Tibial nerve (tissue), 4 donors: ENCODE results near the gene UCK2. TPM values are rescaled to one million over a fixed set of nuclear protein-coding genes. Genes with fewer than 3 reads are reported as not detected.
A peak's percentile ranks its signal among the peaks of the same experiment; 100 is the strongest.

Experiments used
- DNase-seq, 2 donors: peaks; one replicate each; pipeline ENCODE4 v3.0.0-alpha.2; 2019; ENCODE audit warnings: low spot score in 2 of 2
- H3K27ac ChIP-seq, 4 donors: fragments of 200-600 bp; sonication (generic) in 3 of 4; one replicate each; pipeline ENCODE4 v1.5.1; 2017 to 2019; ENCODE audit warnings: mild to moderate bottlenecking in 1 of 4
- H3K27me3 ChIP-seq, 2 donors: fragments of 200-600 bp; sonication (generic) in 1 of 2; one replicate each; pipeline versions ENCODE4 v1.5.1 to v1.6.0; 2017 to 2019
- H3K36me3 ChIP-seq, 3 donors: fragments of 200-600 bp; sonication (generic); one replicate each; pipeline ENCODE4 v1.5.1; 2018 to 2019
- H3K4me1 ChIP-seq, 4 donors: fragments of 200-600 bp; sonication (generic) in 3 of 4; one replicate each; pipeline ENCODE4 v1.5.1; 2017 to 2019
- H3K4me3 ChIP-seq, 4 donors: fragments of 200-600 bp; sonication (generic) in 3 of 4; one replicate each; pipeline ENCODE4 v1.5.1; 2017 to 2019; ENCODE audit warnings: mild to moderate bottlenecking in 1 of 4, moderate library complexity in 1 of 4
- H3K9me3 ChIP-seq, 4 donors: fragments of 200-600 bp; sonication (generic) in 3 of 4; one replicate each; pipeline ENCODE4 v1.5.1; 2017 to 2019
- EP300 ChIP-seq, 2 donors: sonication (generic); formaldehyde crosslinking; IDR thresholded peaks; one replicate each; pipeline ENCODE4 v1.6.1; 2017; ENCODE audit warnings: antibody characterized with exemption in 2 of 2, mild to moderate bottlenecking in 1 of 2
- POLR2A ChIP-seq, 2 donors: fragments of 450-650 bp; IDR thresholded peaks; one replicate each; pipeline ENCODE4 v1.6.1; 2017; ENCODE audit warnings: antibody characterized with exemption in 2 of 2, mild to moderate bottlenecking in 2 of 2, moderate library complexity in 2 of 2
- WGBS, 2 donors: methylation state at CpG; one replicate each; pipeline ENCODE4 v1.1.5; 2018; 5-methylcytosine and 5-hydroxymethylcytosine counted together
- total RNA-seq, 4 donors: library from RNA; depleted of rRNA; stranded (reverse); fragments of >200 nt; gene quantifications; one replicate each; pipeline ENCODE4 v1.1.0, GENCODE V29; 2016
- TF ChIP-seq, protein P1 (sequence below), 5 experiments: fragments of 200-600 bp in 3 of 5; fragments of 450-650 bp in 2 of 5; sonication (generic) in 3 of 5; IDR thresholded peaks; one replicate each; pipeline ENCODE4 v1.5.1; 2016 to 2019; ENCODE audit warnings: antibody characterized with exemption in 5 of 5, mild to moderate bottlenecking in 3 of 5, moderate library complexity in 2 of 5

UCK2 gene
- total RNA-seq, 4 donors from 2014 or later, result 29.7 to 36.0 (median 33.8) TPM

DNA sequence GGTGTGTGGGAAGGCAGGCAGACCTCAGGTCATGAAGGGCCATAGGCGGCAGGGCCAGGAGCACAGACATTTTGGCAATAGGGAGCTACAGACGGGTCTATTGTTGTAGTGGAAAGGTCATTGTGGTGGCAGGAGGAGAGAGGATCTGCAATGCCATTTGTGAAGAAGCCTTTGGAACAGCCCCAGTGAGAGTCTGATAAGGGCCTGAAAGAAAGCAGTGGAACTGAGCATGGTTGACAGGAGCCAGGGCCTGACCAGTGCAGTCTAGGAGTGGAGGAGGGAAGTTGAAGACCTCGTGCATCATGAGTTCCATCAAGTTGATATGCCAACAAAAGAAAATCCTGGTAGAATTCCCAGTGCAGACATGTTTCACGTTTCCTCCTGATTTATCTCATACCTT, 65.5 kb downstream of the UCK2 start:
- no peaks in the 10 kb centered on the region for H3K9me3 ChIP-seq
- 82% methylated on average over 4 of the region's 4 CpGs for WGBS, 2 donors
- H3K27me3 ChIP-seq, result no peaks in the 10 kb centered on the region
- TF ChIP-seq, protein P1, sequence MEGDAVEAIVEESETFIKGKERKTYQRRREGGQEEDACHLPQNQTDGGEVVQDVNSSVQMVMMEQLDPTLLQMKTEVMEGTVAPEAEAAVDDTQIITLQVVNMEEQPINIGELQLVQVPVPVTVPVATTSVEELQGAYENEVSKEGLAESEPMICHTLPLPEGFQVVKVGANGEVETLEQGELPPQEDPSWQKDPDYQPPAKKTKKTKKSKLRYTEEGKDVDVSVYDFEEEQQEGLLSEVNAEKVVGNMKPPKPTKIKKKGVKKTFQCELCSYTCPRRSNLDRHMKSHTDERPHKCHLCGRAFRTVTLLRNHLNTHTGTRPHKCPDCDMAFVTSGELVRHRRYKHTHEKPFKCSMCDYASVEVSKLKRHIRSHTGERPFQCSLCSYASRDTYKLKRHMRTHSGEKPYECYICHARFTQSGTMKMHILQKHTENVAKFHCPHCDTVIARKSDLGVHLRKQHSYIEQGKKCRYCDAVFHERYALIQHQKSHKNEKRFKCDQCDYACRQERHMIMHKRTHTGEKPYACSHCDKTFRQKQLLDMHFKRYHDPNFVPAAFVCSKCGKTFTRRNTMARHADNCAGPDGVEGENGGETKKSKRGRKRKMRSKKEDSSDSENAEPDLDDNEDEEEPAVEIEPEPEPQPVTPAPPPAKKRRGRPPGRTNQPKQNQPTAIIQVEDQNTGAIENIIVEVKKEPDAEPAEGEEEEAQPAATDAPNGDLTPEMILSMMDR (IDR thresholded peaks at IDR 0.05), result no peak
- no peak for TF ChIP-seq POLR2A (IDR thresholded peaks at IDR 0.05)
- TF ChIP-seq EP300 (IDR thresholded peaks at IDR 0.05), result no peak
- H3K4me1 ChIP-seq, result peaks cover 0 to 35% (median 10%) of the 10 kb centered on the region in 4 donors
- peaks cover 0 to 26% (median 0%) of the 10 kb centered on the region in 3 donors for H3K36me3 ChIP-seq
- no peak overlapping the region for H3K4me3 ChIP-seq
- no peak for DNase-seq
- H3K27ac ChIP-seq, result no peak overlapping the region

DNA sequence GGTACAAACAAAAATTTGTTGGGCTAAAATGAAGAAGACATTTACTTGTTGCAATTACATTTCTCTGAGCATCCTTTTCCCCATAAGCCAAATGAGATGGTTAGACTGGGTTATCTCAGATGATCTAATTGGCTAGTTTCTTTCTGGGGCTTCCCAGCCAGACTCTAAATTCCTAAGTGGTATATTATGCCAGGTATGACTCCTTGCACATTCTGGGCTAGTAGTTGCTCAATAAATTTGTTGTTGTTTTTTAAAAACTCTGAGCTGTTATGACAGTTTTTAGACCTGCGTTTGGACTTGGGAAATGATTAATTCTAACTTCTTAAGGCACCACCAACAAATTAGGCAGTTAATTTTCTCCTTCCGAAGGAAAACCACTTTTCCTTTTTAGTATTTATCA, 66.1 kb downstream of the UCK2 start:
- Histone ChIP-seq H3K27ac (no peak overlapping the region), H3K9me3 (no peaks in the 10 kb centered on the region), H3K4me1 (peaks cover 0 to 41% (median 10%) of the 10 kb centered on the region in 4 donors), H3K4me3 (no peak overlapping the region), H3K27me3 (no peaks in the 10 kb centered on the region), H3K36me3 (peaks cover 0 to 26% (median 0%) of the 10 kb centered on the region in 3 donors)
- DNase-seq, result no peak
- TF ChIP-seq, protein P1 (IDR thresholded peaks at IDR 0.05), result no peak
- TF ChIP-seq EP300 (IDR thresholded peaks at IDR 0.05) (no peak), POLR2A (IDR thresholded peaks at IDR 0.05) (no peak)
- 96% methylated on average over 2 of the region's 2 CpGs for whole genome bisulfite sequencing, 2 donors

DNA sequence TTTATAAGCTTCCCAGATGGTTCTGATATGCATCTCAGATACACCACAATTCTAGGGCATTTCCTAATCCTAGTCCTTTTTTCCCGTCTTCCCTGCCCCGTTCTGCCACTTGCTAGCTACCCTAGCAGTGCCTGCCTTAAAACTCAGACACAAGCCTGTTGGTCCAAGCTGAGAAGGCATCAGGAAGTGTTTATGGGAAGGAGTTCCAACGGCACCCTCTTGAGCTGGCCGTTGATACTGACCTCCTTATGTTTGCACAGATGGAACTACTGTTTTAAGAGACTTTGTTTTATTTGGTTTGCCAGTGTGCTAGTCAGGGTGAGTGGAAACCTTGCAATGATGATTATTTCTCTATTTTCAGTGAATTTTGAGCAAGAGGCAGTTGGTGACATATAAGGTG, 67.2 kb downstream of the UCK2 start:
- Histone ChIP-seq H3K9me3 (no peaks in the 10 kb centered on the region), H3K27ac (peak overlapping the region in 1 of 4 donors; percentile 69), H3K27me3 (no peaks in the 10 kb centered on the region), H3K4me3 (no peak overlapping the region), H3K4me1 (peaks cover 0 to 52% (median 13%) of the 10 kb centered on the region in 4 donors), H3K36me3 (peaks cover 0 to 26% (median 0%) of the 10 kb centered on the region in 3 donors)
- no peak for DNase-seq
- TF ChIP-seq EP300 (IDR thresholded peaks at IDR 0.05), result no peak
- TF ChIP-seq, protein P1 (IDR thresholded peaks at IDR 0.05), result no peak
- TF ChIP-seq POLR2A (IDR thresholded peaks at IDR 0.05), result no peak
- WGBS, 2 donors, result 69 to 71% methylated on average over 4 of the region's 4 CpGs

DNA sequence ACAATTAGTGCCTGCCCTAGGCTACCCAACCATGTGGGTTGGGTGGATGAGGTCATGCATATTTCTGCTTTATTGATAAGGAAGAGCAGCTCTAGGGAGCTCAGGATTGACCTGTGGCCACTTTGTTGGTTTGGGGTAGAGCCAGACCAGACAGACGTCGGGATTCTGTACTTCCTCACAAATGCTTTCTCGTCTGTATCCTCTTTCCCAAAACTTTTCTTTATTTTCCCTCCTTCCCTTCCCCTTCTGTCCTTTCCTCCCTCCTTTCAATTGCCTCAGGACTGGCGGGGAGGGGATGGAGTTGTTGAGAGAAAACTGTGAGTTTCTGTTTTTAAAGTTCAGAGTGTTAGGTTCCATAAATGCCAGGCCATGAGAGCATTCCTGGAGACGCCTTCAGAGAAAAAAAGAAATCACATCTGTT, 68.0 kb downstream of the UCK2 start:
- TF ChIP-seq, protein P1 (IDR thresholded peaks at IDR 0.05), result no peak
- TF ChIP-seq EP300 (IDR thresholded peaks at IDR 0.05), result no peak
- no peak for TF ChIP-seq POLR2A (IDR thresholded peaks at IDR 0.05)
- no peaks in the 10 kb centered on the region for H3K27me3 ChIP-seq
- H3K36me3 ChIP-seq, result peaks cover 0 to 26% (median 0%) of the 10 kb centered on the region in 3 donors
- WGBS, 2 donors, result 23 to 33% methylated on average over 5 of the region's 5 CpGs
- H3K9me3 ChIP-seq, result no peaks in the 10 kb centered on the region
- no peak for DNase-seq
- no peak overlapping the region for H3K4me3 ChIP-seq
- peak overlapping the region in 3 of 4 donors; percentile 14 to 78 (median 69) for H3K27ac ChIP-seq
- peaks cover 0 to 60% (median 20%) of the 10 kb centered on the region in 4 donors for H3K4me1 ChIP-seq

DNA sequence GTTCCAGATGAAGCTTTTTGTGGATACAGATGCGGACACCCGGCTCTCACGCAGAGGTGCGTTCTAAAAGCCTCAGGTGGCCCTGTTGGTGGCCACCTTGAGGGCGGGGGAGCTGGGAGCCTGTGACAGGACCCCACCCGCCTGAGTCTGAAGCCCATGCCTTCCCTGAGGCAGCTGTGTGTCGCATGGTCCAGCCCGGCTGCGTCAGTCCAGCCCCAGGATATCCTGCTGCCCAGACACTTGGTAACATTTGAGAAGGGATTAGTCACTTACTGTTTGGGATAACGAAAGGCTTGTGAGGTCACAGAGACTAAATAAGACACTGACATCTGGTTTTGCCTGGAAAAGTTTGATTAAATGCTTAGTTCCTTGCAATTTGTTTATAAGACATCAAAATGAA, 68.9 kb downstream of the UCK2 start:
- Histone ChIP-seq H3K36me3 (peaks cover 0 to 25% (median 0%) of the 10 kb centered on the region in 3 donors), H3K9me3 (no peaks in the 10 kb centered on the region), H3K4me1 (peaks cover 0 to 62% (median 20%) of the 10 kb centered on the region in 4 donors), H3K27me3 (no peaks in the 10 kb centered on the region), H3K27ac (peak overlapping the region in 2 of 4 donors; percentile 69 to 78), H3K4me3 (no peak overlapping the region)
- TF ChIP-seq, protein P1 (IDR thresholded peaks at IDR 0.05), result no peak
- peak in 1 of 2 donors; percentile 28 for TF ChIP-seq EP300 (IDR thresholded peaks at IDR 0.05)
- 79 to 90% methylated on average over 4 to 10 of the region's 10 CpGs for WGBS, 2 donors
- DNase-seq, result peak in 1 of 2 donors; percentile 32
